RWPE2 (cell line): Measurements from ENCODE around the gene PIM1.

Experiments
- ATAC-seq: fragments of 200-7000 bp; cut with Tn5 transposase; 3 replicates; pipeline ENCODE4 v1.9.1; 2021; ENCODE audit warnings: low read depth
- DNase-seq: peaks from one replicate; pipeline ENCODE4 v3.0.0-alpha.2; 2020; ENCODE audit warnings: low spot score
- H3K27ac ChIP-seq: fragments of 450-650 bp; 2 replicates; pipeline ENCODE4 v1.5.1; 2017; ENCODE audit warnings: mild to moderate bottlenecking; ENCODE audit not compliant: poor library complexity, severe bottlenecking
- H3K27me3 ChIP-seq: fragments of 250-450 bp; sonication (Bioruptor Pico); 2 replicates; pipeline ENCODE4 v1.5.1; 2021; ENCODE audit warnings: mild to moderate bottlenecking, moderate library complexity; ENCODE audit not compliant: insufficient read depth, poor library complexity, severe bottlenecking
- H3K36me3 ChIP-seq: fragments of 250-450 bp; sonication (Bioruptor Pico); 2 replicates; pipeline ENCODE4 v1.5.1; 2020; ENCODE audit warnings: low read depth, mild to moderate bottlenecking, moderate library complexity
- H3K4me1 ChIP-seq: fragments of 250-450 bp; sonication (Bioruptor Pico); 2 replicates; pipeline ENCODE4 v1.5.1; 2021; ENCODE audit warnings: mild to moderate bottlenecking, moderate library complexity; ENCODE audit not compliant: insufficient read depth, poor library complexity, severe bottlenecking
- H3K4me3 ChIP-seq: fragments of 250-450 bp; sonication (Bioruptor Pico); 2 replicates; pipeline ENCODE4 v1.5.1; 2021; ENCODE audit warnings: mild to moderate bottlenecking, moderate library complexity; ENCODE audit not compliant: severe bottlenecking
- H3K9me3 ChIP-seq: fragments of 250-450 bp; sonication (Bioruptor Pico); 2 replicates; pipeline ENCODE4 v1.5.1; 2021; ENCODE audit warnings: mild to moderate bottlenecking, moderate library complexity; ENCODE audit not compliant: severe bottlenecking
- CTCF ChIP-seq: fragments of 450-650 bp; IDR thresholded peaks from one replicate; pipeline ENCODE4 v1.5.1; 2017; ENCODE audit warnings: mild to moderate bottlenecking, moderate library complexity; ENCODE audit not compliant: poor library complexity, severe bottlenecking

Gene PIM1

GRCh38 chr6:37129566-37129965, 40.4 kb upstream of the PIM1 start:
- no peak for DNase-seq
- no peak for TF ChIP-seq CTCF
- Histone ChIP-seq H3K27me3 (no peaks in the 10 kb centered on the region), H3K9me3 (no peaks in the 10 kb centered on the region), H3K4me1 (peaks cover 50% of the 10 kb centered on the region), H3K4me3 (no peak overlapping the region), H3K27ac (peak overlapping the region; percentile 90), H3K36me3 (no peaks in the 10 kb centered on the region)
- no peak for ATAC-seq

- H3K27me3 ChIP-seq, result no peaks in the 10 kb centered on the region
- H3K9me3 ChIP-seq, result no peaks in the 10 kb centered on the region
- no peak for TF ChIP-seq CTCF
- H3K4me3 ChIP-seq, result no peak overlapping the region
- no peak for DNase-seq
- peak overlapping the region; percentile 98 for H3K27ac ChIP-seq
- no peaks in the 10 kb centered on the region for H3K36me3 ChIP-seq
- no peak for ATAC-seq
- H3K4me1 ChIP-seq, result peaks cover 62% of the 10 kb centered on the region
Observed at GRCh38 chr6:37130704-37131103, 39.2 kb upstream of the PIM1 start.

- DNase-seq (no peak), ATAC-seq (no peak)
- Histone ChIP-seq H3K27ac (peak overlapping the region; percentile 98), H3K27me3 (no peaks in the 10 kb centered on the region), H3K9me3 (no peaks in the 10 kb centered on the region), H3K4me3 (no peak overlapping the region), H3K36me3 (no peaks in the 10 kb centered on the region), H3K4me1 (peaks cover 64% of the 10 kb centered on the region)
- TF ChIP-seq CTCF, result no peak
Observed at GRCh38 chr6:37131104-37131959, 38.6 kb upstream of the PIM1 start.

- Histone ChIP-seq H3K27me3 (no peaks in the 10 kb centered on the region), H3K27ac (peak overlapping the region; percentile 98), H3K4me1 (peaks cover 64% of the 10 kb centered on the region), H3K36me3 (no peaks in the 10 kb centered on the region), H3K4me3 (no peak overlapping the region), H3K9me3 (no peaks in the 10 kb centered on the region)
- DNase-seq (no peak), ATAC-seq (no peak)
- TF ChIP-seq CTCF, result no peak
Observed at GRCh38 chr6:37131960-37132253, 38.0 kb upstream of the PIM1 start.

- Histone ChIP-seq H3K4me1 (peaks cover 56% of the 10 kb centered on the region), H3K9me3 (no peaks in the 10 kb centered on the region), H3K27ac (peak overlapping the region; percentile 98), H3K36me3 (no peaks in the 10 kb centered on the region), H3K4me3 (no peak overlapping the region), H3K27me3 (no peaks in the 10 kb centered on the region)
- no peak for TF ChIP-seq CTCF
- peak; percentile 74 for DNase-seq
- peak; percentile 32 for ATAC-seq
Observed at GRCh38 chr6:37134036-37134395, 35.9 kb upstream of the PIM1 start.
